ENCODE data around the gene ALDH3A2. TPM values are rescaled to one million over a fixed set of nuclear protein-coding genes. Genes with fewer than 3 reads are reported as not detected.

The ALDH3A2 gene
- total RNA-seq, 1 donor from 2014 or later: 268 TPM

- no peak overlapping the region for H3K4me3 ChIP-seq
- H3K36me3 ChIP-seq: peaks cover 0 to 48% of the 10 kb centered on the region in 2 donors
- H3K27ac ChIP-seq: no peak overlapping the region
- H3K9me3 ChIP-seq: no peaks in the 10 kb centered on the region
- no peaks in the 10 kb centered on the region for H3K27me3 ChIP-seq
- intact Hi-C loops (cut with DNase I): loop anchor here (10.0 kb wide), 1 partner anchor 105 kb away; no protein-coding TSS in a partner anchor
- peaks cover 5% of the 10 kb centered on the region for H3K4me1 ChIP-seq
- peak in 1 of 2 donors; percentile 29 for DNase-seq (ENCODE audit: extremely low spot score in 2 of 2)
- TF ChIP-seq POLR2A (IDR thresholded peaks at IDR 0.05) (no peak), POLR2AphosphoS5 (IDR thresholded peaks at IDR 0.05; ENCODE audit: insufficient read depth in 1 of 2, low read depth in 1 of 2) (no peak)
- TF ChIP-seq, protein P1, sequence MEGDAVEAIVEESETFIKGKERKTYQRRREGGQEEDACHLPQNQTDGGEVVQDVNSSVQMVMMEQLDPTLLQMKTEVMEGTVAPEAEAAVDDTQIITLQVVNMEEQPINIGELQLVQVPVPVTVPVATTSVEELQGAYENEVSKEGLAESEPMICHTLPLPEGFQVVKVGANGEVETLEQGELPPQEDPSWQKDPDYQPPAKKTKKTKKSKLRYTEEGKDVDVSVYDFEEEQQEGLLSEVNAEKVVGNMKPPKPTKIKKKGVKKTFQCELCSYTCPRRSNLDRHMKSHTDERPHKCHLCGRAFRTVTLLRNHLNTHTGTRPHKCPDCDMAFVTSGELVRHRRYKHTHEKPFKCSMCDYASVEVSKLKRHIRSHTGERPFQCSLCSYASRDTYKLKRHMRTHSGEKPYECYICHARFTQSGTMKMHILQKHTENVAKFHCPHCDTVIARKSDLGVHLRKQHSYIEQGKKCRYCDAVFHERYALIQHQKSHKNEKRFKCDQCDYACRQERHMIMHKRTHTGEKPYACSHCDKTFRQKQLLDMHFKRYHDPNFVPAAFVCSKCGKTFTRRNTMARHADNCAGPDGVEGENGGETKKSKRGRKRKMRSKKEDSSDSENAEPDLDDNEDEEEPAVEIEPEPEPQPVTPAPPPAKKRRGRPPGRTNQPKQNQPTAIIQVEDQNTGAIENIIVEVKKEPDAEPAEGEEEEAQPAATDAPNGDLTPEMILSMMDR (IDR thresholded peaks at IDR 0.05): no peak
Observed at GRCh38 chr17:19659366-19660177, 11.0 kb downstream of the ALDH3A2 start.

DNA sequence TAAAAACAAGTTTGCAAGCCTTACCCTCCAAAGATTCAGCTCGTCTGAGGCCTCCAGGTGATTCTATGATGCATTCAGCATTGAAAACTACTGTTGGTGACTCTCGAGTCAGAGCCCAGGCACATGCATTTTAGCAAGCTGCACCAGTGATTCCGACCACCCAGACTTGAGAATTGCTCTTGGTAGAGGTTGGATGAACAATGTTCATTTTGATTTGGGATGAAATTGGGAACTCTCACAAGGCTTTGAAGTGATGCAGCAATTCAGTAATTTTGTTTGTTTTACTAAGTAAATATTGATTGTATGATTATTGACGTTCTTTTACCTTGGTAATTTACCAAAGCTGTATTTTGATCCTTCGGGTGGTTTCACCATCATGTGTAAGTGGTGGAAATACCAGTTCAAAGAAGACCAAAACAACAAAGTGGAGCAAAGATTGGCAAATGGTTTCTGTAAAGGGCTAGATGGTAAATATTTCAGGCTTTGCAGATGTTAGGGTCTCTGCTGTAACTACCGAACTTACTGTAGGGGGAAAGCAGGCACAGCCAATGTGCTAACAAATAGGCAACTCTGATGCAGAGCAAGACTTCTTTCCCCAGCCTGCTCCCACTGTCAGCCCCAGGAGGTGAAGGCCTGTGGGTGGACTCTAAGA is 11.8 kb downstream of the ALDH3A2 start:
- TF ChIP-seq POLR2AphosphoS5 (IDR thresholded peaks at IDR 0.05; ENCODE audit: insufficient read depth in 1 of 2, low read depth in 1 of 2) (no peak), POLR2A (IDR thresholded peaks at IDR 0.05) (no peak)
- Histone ChIP-seq H3K9me3 (no peaks in the 10 kb centered on the region), H3K27ac (no peak overlapping the region), H3K4me3 (no peak overlapping the region), H3K4me1 (no peaks in the 10 kb centered on the region), H3K27me3 (no peaks in the 10 kb centered on the region), H3K36me3 (peaks cover 0 to 55% of the 10 kb centered on the region in 2 donors)
- peak in 1 of 2 donors; percentile 22 for DNase-seq (ENCODE audit: extremely low spot score in 2 of 2)
- intact Hi-C loops (cut with DNase I): no loop called here

DNA sequence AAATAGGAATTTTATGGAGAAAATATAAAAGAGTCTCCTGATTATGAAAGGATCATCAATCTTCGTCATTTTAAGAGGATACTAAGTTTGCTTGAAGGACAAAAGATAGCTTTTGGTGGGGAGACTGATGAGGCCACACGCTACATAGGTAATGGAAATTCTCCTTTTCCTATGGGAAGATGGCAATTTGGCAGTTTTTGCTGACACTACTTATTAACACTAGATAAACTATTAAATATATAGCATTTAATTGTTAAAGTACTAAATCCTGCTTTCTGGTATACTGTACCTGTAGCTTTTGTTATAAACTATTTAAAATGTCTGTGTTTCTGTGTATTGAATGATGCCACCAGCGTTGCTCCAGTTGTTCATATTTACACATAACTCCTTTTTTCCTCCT is 12.6 kb downstream of the ALDH3A2 start:
- Histone ChIP-seq H3K9me3 (no peaks in the 10 kb centered on the region), H3K27me3 (no peaks in the 10 kb centered on the region), H3K4me3 (no peak overlapping the region), H3K27ac (no peak overlapping the region), H3K36me3 (peaks cover 0 to 59% of the 10 kb centered on the region in 2 donors), H3K4me1 (no peaks in the 10 kb centered on the region)
- TF ChIP-seq POLR2AphosphoS5 (IDR thresholded peaks at IDR 0.05; ENCODE audit: insufficient read depth in 1 of 2, low read depth in 1 of 2) (no peak), POLR2A (IDR thresholded peaks at IDR 0.05) (no peak)
- TF ChIP-seq, protein P1 (IDR thresholded peaks at IDR 0.05): no peak
- no peak for DNase-seq (ENCODE audit: extremely low spot score in 2 of 2)
- intact Hi-C loops (cut with DNase I): no loop called here

DNA sequence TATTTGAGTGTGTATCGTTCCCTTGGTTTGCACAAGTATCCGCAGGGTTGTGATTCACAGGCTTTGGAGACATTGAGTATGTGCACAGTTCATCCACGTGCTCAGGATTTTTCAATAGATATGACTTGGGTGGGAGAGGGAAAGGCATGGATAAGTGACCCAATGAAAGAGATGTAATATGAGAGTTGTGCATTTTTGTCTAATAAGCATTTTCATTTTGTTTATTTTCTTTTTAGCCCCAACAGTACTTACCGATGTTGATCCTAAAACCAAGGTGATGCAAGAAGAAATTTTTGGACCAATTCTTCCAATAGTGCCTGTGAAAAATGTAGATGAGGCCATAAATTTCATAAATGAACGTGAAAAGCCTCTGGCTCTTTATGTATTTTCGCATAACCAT is 14.5 kb downstream of the ALDH3A2 start:
- no peak for TF ChIP-seq POLR2A (IDR thresholded peaks at IDR 0.05)
- intact Hi-C loops (cut with DNase I): no loop called here
- H3K36me3 ChIP-seq: peaks cover 0 to 51% of the 10 kb centered on the region in 2 donors
- no peaks in the 10 kb centered on the region for H3K4me1 ChIP-seq
- H3K4me3 ChIP-seq: no peak overlapping the region
- DNase-seq (ENCODE audit: extremely low spot score in 2 of 2): no peak
- H3K27me3 ChIP-seq: no peaks in the 10 kb centered on the region
- H3K27ac ChIP-seq: no peak overlapping the region
- H3K9me3 ChIP-seq: no peaks in the 10 kb centered on the region

- intact Hi-C loops (cut with DNase I): no loop called here
- H3K9me3 ChIP-seq: no peaks in the 10 kb centered on the region
- TF ChIP-seq POLR2AphosphoS5 (IDR thresholded peaks at IDR 0.05; ENCODE audit: insufficient read depth in 1 of 2, low read depth in 1 of 2) (no peak), POLR2A (IDR thresholded peaks at IDR 0.05) (no peak)
- TF ChIP-seq, protein P1 (IDR thresholded peaks at IDR 0.05): no peak
- H3K27ac ChIP-seq: no peak overlapping the region
- DNase-seq (ENCODE audit: extremely low spot score in 2 of 2): peak in 1 of 2 donors; percentile 44
- H3K4me3 ChIP-seq: no peak overlapping the region
- H3K27me3 ChIP-seq: no peaks in the 10 kb centered on the region
- no peaks in the 10 kb centered on the region for H3K4me1 ChIP-seq
- peaks cover 0 to 45% of the 10 kb centered on the region in 2 donors for H3K36me3 ChIP-seq
Observed at GRCh38 chr17:19664136-19664820, 15.7 kb downstream of the ALDH3A2 start.
